HG03039 (cell line): ENCODE results near the gene ATRNL1.

ENCODE experiments used
- ATAC-seq: cut with Tn5 transposase; IDR thresholded peaks from one replicate; pipeline ENCODE4 v1.9.1; 2021; ENCODE audit warnings: mild to moderate bottlenecking, moderate library complexity; ENCODE audit not compliant: unreplicated experiment

Gene ATRNL1

DNA sequence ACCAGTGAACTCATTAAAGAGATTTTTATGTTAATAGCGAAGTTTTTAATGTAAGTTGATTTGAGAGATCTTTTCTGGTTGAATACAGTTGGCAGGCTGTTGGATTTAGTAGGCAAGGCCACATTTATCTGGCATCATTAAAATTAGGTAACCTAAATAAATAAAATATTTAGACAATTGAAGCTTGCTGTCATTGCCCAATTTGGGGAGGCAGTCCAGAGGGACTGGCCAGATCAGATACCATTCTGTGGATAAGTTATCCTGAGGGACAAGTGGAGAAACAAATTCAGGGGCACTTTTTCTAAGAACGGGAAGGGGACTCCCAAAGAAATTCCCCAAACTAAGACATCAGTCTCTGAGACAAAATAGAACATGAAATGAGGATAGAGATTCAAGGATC is 782.0 kb downstream of the ATRNL1 start:
- no peak for ATAC-seq

DNA sequence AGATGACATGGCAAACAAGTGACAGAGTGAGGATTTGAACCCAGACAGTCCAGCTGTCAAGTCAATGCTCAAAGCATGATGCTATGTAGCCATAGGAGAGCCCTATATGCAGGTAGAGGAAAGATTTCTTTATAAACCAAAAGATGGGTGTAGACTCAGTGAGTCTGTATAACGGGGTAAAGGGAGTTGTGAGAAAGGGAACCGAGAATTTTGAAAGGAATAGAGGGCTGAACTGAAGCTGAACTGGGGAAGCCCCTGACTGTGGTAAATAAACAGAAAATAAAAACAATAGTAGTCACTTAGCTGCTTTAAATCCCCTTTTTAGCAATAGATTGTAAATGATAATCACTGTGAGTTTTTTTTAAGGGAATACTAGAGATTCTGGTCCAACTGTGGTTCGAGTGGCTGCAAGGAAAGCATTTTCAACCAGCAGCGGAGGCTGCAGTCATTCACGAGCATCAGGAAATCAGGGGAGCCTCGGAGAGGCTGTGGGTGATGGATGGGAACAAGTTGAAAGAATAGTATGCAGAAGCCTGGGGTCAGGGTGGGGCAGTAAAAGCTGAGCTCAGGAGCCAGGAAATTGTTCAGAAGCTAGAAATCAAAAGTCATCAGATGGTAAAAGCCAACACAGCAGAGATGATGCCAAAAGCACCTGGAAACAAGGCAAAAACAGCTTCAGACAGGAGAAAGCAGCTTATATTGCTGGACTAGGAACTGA is 786.4 kb downstream of the ATRNL1 start:
- peak; percentile 85 for ATAC-seq

DNA sequence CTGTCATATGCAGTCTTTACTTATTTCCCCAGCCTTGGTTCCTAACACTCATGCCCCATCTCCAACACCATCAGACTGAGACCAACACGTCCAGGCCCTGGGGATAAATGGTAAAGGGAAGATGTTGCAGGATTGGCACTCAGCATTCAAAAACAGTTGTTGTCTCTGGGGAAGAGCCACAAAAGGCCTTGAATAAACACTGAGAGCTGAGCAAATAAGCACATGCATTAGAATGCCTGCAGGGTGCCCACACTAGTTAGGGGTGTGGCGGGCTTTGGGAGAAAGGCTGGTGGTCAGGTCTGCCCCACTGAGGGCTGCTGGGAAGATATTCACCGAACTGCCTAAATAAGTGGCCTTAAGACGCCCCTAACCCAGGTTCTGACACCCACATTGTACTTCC is 788.9 kb downstream of the ATRNL1 start:
- no peak for ATAC-seq

DNA sequence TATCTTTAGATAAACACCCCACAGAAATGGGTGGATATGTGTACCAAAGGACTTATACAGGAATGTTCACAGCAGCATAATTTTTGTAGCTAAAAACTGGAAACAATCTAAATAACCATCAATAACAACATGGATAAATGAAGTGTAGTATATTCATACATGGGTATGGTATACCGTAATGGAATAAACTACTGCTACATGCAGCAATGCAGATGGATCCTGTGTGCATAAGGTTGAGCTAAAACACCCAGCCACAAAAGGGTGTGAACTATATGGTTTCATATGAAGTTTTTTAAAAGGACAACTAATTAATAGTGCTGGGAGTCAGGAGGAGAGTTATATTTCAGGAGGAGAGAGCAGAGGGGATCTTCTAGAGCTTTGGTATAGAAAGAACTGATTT is 790.2 kb downstream of the ATRNL1 start:
- no peak for ATAC-seq

DNA sequence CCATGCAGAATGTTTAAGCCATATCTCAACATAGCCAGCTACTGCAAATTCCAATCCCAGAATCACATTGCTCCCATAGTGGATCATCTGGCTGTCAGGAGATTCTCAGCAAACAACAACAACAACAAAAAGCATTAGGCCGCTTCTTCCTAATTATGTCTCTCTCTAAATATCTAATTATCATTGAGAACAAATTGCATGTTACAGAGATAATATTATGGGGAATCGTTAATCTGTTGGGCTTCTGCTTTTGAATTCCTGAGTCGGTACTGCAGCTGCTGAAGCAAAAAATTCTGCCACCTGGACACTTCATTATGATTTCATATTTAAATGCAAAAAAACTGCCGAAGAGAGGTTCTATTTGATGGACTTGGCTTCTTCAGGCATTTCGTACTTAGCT is 791.2 kb downstream of the ATRNL1 start:
- no peak for ATAC-seq

DNA sequence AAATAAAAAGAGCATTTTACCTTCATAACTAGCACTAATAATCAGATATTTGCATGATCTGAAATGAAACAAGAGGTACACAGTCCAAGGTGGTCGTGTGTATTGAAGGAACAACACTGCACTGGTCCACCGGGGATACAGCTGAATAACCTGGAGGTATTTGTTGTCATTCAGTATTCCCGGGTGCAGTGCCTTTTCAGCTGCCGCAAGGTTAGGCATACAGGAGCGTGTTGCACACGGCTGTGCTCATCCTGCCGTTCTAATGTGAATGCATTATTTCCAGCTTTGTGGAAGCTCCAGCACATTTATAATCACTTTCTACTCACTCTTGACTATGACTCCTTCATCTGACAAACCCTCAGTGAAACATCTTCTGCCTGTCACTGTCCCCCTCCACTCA is 802.0 kb downstream of the ATRNL1 start:
- no peak for ATAC-seq

DNA sequence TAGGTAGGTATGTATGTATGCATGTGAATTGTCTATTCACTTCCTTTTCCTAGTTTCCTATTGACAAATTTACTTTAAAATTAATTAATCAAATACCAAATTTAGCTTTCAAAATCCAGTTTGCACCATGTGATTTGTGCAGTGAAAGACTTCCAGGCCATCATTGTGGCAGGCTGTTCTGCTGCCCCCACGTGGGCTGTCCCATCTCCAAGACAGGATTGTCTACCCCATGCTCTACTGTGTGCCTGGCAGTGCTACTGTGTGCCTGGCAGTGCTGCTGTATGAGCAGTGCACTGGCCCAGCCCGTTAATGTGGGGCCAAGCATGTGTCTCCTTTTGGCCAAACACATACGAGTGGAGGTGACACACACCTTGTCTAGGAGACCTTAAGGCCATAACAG is 805.1 kb downstream of the ATRNL1 start:
- ATAC-seq, result no peak

DNA sequence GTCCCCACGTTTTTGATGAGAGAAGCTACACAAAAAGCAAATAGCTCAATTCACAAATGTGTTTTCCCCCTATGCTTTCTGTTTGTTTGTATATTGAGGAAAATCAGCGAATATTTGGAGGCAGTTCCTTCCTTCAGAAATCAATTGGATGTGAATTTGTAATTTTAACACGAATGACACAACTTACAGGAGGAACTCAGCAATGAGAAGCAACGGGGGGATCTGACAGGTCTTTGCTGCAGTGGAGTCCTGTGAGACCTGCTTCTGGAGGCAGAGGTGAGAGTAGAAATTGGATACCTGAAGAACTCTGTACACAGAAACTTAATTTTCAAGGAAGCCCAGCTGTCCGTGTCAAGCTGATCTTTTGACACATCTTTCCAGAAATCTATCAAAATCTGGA is 809.4 kb downstream of the ATRNL1 start:
- no peak for ATAC-seq

DNA sequence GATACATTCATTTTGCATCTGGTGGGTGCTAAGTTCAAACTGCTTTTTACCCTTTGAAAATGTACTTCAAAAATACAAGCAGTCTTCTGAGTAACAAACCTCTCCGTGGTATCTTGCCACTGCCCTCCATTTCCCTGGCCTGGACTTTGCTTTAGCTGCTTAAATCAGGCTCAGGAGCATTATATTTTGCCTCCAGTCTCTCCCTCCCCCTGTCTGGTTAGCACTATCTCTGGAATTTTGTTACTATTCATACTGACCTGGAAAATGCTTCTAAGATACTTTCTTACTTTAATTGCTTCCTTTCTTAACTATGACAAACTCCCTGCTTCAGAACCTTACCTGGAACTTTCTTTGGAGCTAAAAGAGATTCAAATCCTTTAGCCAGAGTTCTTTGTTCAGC is 810.0 kb downstream of the ATRNL1 start:
- no peak for ATAC-seq

DNA sequence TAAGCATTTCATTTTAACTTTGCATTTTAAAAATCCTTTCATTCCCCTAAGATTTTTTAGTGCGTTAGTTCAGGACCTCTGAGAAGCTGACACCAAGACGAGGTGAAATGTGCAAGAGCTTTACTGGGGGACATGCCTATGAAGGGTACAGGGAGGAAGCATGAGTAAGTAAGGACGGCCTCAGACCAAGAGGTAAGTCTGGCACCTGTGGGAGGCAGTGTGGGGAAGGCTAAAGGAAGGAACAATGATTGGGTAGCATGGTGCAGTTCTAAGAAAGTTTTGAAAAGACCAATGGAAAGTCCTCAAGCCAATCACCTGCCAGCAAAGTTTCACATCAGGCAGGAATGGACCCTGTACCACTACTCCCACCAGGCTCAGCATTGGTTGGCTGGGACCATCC is 810.7 kb downstream of the ATRNL1 start:
- ATAC-seq, result no peak

DNA sequence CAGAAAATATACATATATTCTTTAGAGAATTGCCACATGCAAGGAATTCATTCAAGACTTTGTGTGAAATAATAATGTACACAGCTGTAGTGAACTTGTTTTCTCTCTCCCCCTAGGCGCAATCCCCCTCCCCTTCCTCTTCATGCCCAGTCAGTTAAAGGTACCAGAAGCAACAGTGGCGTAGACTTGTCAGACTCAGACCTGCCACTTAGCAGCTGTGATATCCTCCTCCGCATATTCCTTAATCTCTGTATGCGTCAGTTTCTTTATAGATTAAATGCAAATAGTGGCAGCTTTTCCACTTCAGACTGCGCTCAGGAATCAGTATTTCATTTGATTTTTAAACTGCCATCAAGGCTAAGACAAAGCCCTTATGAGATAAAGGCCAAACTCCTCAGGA is 815.9 kb downstream of the ATRNL1 start:
- no peak for ATAC-seq

DNA sequence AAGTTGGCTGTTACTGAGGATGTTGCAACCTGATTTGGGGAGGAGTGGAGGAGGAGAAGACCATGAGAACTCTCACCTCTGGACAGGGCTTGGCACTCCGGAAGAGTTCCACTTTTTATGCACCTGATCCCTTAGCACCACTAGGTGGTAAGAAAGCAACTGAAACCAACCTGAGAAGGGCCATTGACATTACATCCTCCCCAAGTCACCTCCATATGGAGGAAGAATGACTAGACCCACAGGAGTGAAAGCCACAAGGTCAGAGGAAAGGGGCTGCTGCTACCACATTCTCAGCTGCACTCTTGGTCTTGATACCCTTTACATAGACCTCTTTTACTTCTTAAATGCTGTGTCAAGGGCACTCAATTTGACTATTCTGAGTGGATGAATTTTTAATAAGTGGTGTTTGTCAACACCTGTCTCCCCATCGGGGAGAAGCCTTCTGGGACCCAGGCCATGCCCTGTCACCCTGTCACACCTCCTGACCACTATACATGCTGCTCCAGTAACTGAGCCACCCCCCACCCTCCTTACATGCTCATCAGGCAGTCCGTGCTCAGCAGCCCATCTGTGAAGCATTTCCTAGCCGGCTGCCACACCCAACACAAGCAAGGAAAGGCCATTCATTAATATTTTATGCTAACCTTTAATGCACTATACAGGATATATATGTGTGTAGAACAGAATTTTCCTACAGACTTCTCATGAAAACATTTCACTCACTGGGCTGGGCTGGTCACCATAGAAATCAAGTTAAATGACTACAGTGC is 817.0 kb downstream of the ATRNL1 start:
- no peak for ATAC-seq

DNA sequence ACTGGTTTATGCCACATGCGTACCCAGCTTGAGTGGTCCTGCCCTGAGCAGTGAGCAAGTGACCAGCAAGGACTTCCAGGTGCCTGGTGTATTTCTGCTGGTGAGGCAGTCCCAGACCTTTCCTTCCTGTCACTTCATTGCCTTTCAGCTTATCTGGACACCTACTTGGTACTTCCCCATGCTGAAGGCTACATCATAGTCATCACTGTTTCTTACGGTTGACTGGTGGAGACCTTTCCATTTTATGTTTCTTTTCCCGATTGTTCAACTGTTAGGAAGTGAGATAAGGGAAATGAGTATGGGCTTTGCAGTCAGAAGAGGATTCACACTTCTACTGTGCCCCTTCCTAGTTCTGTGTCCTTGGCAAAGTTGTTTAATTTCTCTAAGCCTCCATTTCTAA is 821.3 kb downstream of the ATRNL1 start:
- no peak for ATAC-seq

DNA sequence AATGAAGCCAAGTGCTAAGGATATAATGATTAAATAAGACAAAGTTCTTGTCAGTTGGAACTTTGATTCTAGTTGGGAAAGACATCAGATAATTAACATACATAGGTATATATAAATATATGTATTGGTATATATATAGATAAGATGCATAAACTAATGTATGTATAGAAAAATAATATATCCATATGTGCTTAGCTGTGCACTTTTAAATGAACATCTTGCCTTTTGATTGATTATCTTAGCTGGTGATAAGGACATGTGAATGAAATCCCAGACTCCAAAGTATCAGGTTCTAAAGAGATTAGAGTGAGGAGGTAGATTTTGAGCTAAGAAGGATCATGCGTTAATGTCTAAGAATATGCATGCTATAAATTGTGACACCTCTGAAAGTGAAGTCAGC is 822.3 kb downstream of the ATRNL1 start:
- ATAC-seq, result no peak

DNA sequence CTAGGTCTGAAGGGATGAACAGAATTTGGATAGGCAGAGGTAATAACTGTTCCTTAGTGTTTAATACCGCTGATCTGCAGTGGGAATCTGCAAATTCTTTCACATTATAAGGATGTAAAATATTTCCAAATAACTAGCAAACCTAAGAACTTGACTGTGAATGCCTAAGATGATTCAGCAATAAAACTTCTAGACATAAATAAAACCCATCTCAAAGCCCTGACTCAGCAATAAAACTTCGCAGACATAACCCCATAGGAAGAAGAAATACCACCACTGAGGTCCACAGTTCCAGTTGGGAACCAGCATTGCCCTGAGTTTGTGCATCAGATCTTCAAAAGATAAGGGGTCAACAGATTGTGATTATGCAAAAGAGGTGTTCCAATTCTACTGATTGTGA is 825.6 kb downstream of the ATRNL1 start:
- ATAC-seq, result no peak

DNA sequence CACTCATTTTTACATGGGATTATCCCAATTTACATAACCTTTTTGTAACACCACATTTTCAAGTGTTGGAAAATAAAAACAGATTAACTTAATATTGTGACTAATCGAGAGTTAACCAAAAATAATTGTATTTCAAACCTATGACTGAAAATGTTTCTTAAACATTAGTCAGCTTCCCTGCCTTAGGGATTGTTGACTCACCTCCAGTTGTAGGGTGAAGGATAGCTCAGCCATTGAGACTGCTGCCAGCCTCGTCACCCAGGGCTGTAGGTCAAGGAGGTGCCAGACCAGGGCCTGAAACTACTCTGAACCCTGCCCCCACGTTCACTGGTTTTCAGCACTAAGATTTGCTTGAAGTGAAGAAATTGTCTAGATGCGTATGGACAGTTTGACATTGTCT is 828.6 kb downstream of the ATRNL1 start:
- no peak for ATAC-seq

DNA sequence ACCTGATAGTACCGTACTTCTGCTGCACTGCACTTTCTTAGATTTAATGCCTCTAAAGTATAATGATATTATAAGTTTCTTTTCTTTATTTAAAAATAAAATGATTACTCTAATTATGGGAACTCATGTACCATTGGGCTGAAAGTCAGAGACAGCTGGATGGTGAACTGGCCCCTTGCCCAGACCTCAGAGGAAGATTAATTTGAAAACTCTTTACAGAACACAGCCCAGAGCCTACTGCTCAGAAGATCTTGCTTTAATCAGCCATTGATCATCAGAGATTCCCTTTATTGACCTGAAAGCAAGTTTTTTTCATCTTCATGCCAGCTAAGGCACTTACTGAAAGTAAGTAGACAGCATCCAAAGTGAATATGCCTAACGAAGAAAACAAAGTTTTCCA is 838.1 kb downstream of the ATRNL1 start:
- ATAC-seq, result no peak

DNA sequence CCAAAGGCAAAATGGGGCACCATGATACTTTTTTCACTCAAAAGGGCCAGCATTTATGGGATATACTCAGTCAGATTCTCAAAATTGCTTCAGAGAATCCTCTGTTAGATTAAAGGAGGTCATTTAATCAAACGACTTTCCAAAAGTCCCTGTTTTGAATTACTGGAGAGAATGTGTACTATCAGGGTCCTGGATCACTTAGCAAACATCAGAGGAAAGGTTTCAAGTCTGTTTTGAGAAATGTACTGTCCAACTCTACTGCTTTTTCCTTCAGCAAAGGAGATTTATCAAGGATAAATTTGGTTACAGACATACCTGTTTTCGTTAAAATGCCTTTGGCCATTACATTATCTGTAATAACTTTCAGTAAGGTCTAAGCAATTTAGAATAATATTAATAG is 838.9 kb downstream of the ATRNL1 start:
- no peak for ATAC-seq

DNA sequence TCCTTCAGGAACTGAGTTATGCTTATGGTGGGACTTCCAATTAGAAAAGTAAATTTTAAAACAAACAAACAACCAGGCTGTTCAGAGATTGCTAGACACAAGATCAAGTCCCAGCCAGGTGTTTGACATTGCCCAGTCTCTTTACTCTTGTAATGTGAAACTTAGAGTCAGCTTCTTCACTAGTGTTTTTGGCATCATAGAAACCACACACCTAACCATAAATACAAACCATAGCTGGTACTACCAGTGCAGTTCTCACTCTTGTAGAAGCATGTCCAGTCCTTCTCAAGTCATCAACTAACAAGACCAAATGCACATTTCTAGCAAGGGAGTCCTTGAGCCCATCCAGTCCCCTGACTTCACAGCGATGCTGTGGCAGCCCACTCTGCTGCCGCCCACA is 839.9 kb downstream of the ATRNL1 start:
- no peak for ATAC-seq

DNA sequence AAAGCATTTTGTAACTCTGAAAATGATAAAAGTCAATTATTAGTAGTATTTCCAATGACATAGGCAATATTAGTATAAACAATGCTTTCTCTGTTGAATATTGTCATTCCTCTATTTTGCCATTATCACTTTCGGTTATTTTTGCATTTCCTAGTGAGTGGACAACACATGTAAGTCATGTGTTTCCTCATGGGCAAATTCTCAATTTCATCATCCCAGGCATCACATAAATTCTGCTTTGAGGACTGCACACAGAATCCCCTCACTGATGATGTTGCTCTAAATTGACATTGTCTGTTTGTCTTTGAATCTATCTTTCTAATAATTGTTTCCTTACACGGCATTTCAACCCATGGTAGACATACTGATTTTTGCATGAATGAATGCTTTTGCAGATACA is 842.6 kb downstream of the ATRNL1 start:
- ATAC-seq, result no peak

DNA sequence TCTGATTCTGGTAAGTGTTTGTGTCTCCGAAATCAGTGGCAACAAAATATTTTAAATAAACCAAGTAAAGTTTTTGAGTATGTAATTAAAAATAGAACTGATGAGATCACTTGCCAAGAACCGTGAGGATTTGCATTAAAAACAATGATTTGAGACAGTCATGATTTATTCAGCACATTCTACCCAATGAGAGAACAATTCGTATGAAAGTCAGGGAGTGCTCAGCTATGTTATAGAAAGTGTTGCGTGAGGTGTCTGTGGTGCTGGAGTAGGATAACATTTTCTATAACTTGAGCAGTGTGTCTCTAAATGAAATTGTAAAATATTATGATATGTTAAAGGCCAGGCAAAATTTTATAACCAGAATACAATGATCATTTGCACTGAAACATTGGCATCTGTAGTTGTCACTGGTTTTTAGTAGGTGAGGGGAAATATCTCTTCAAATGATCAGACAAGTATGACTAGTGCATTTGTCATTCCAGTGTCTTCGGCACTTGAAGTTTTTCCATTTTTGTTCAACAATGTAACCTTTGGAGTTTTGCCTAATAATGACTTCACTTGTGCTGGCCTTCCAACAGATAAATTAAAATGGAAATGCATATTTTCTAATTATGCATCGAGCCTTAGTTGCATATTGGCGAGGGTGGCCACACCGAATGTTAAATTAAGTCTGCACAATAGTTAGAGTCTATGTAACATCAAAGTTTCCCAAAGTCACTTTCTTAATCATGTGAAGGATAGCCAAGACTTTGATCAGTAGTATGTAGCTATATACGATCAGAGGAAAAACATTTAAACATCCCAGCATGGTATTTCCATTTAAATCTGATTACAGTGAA is 844.0 kb downstream of the ATRNL1 start:
- no peak for ATAC-seq

DNA sequence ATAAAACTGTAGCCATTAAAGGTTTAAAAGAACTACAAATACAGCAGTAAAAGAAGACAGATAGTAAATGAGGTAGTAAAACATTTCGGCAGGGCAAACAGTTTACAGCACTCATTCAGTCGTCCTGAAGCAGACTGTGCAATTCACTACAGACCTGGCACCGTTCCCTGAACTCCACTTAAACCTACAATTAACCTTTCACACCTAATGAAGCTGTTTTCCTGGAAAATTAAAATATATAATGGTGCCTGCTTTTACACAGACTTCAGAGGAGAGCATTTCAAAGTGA is 844.5 kb downstream of the ATRNL1 start:
- ATAC-seq, result no peak
